Cardiac muscle cell (in vitro differentiated cells and primary cell): Measurements from ENCODE around the gene LRRC31. TPM values are rescaled to one million over a fixed set of nuclear protein-coding genes. Genes with fewer than 3 reads are reported as not detected.

Experiments used
- DNase-seq, 2 donors: peaks; one replicate each; pipeline versions ENCODE4 v3.0.0 to v3.0.0-alpha.2; 2010 to 2017; ENCODE audit warnings: low read depth in 1 of 2, low spot score in 1 of 2
- H3K27ac ChIP-seq: fragments of 200-600 bp; sonication (generic); 2 replicates; pipeline ENCODE4 v1.5.1; 2016
- H3K27me3 ChIP-seq: fragments of 200-600 bp; sonication (generic); 2 replicates; pipeline ENCODE4 v1.6.0; 2016; ENCODE audit warnings: control low read depth
- H3K36me3 ChIP-seq: fragments of 200-600 bp; sonication (generic); 2 replicates; pipeline ENCODE4 v1.5.1; 2016; ENCODE audit warnings: control low read depth
- H3K4me1 ChIP-seq: fragments of 200-600 bp; sonication (generic); 2 replicates; pipeline ENCODE4 v1.8.1; 2017; ENCODE audit warnings: low read depth, mild to moderate bottlenecking, mixed run types
- H3K4me3 ChIP-seq: fragments of 200-600 bp; sonication (generic); 2 replicates; pipeline ENCODE4 v1.5.1; 2016; ENCODE audit warnings: mild to moderate bottlenecking
- H3K9me3 ChIP-seq: fragments of 200-600 bp; sonication (generic); 2 replicates; pipeline ENCODE4 v1.5.1; 2017; ENCODE audit warnings: low read depth, mild to moderate bottlenecking, control low read depth
- CTCF ChIP-seq: IDR thresholded peaks from 2 replicates; pipeline ENCODE4 v1.5.1; 2012; ENCODE audit warnings: low read depth, mild to moderate bottlenecking, low read length
- polyA plus RNA-seq: library from polyadenylated mRNA; unstranded; fragments of >200 nt; fragmentation: Nextera tagmentation; extraction: Ambion mirVana; gene quantifications from 2 replicates; pipeline ENCODE4 v1.2.1, GENCODE V29; 2016
- total RNA-seq: library from RNA; depleted of rRNA; stranded (reverse); fragments of >200 nt; gene quantifications from 2 replicates; pipeline ENCODE4 v1.2.3, GENCODE V29; 2016

LRRC31 gene
- total and polyA plus RNA-seq, 2 experiments from 2014 or later: not detected

- no peaks in the 10 kb centered on the region for H3K27me3 ChIP-seq
- H3K36me3 ChIP-seq: no peaks in the 10 kb centered on the region
- H3K27ac ChIP-seq: no peak overlapping the region
- no peak for TF ChIP-seq CTCF
- H3K4me3 ChIP-seq: no peak overlapping the region
- no peak for DNase-seq
- no peaks in the 10 kb centered on the region for H3K4me1 ChIP-seq
- no peaks in the 10 kb centered on the region for H3K9me3 ChIP-seq
Measured at GRCh38 chr3:169871129-169871886, 1.6 kb upstream of the LRRC31 start.

- no peaks in the 10 kb centered on the region for H3K4me1 ChIP-seq
- TF ChIP-seq CTCF: no peak
- no peaks in the 10 kb centered on the region for H3K9me3 ChIP-seq
- no peak for DNase-seq
- no peak overlapping the region for H3K27ac ChIP-seq
- H3K4me3 ChIP-seq: no peak overlapping the region
- no peaks in the 10 kb centered on the region for H3K36me3 ChIP-seq
- H3K27me3 ChIP-seq: no peaks in the 10 kb centered on the region
Measured at GRCh38 chr3:169868369-169868768, 1.4 kb downstream of the LRRC31 start.

- Histone ChIP-seq H3K9me3 (no peaks in the 10 kb centered on the region), H3K36me3 (no peaks in the 10 kb centered on the region), H3K27me3 (no peaks in the 10 kb centered on the region), H3K4me1 (no peaks in the 10 kb centered on the region), H3K27ac (no peak overlapping the region), H3K4me3 (no peak overlapping the region)
- no peak for DNase-seq
- no peak for TF ChIP-seq CTCF
Measured at GRCh38 chr3:169867584-169868210, 2.0 kb downstream of the LRRC31 start.

- DNase-seq: no peak
- H3K4me3 ChIP-seq: no peak overlapping the region
- H3K4me1 ChIP-seq: no peaks in the 10 kb centered on the region
- no peak overlapping the region for H3K27ac ChIP-seq
- H3K9me3 ChIP-seq: no peaks in the 10 kb centered on the region
- TF ChIP-seq CTCF: no peak
- H3K27me3 ChIP-seq: no peaks in the 10 kb centered on the region
- no peaks in the 10 kb centered on the region for H3K36me3 ChIP-seq
Measured at GRCh38 chr3:169865176-169865767, 4.5 kb downstream of the LRRC31 start.

- H3K27me3 ChIP-seq: no peaks in the 10 kb centered on the region
- no peak overlapping the region for H3K4me3 ChIP-seq
- H3K9me3 ChIP-seq: no peaks in the 10 kb centered on the region
- no peak overlapping the region for H3K27ac ChIP-seq
- no peaks in the 10 kb centered on the region for H3K36me3 ChIP-seq
- no peak for DNase-seq
- no peaks in the 10 kb centered on the region for H3K4me1 ChIP-seq
- TF ChIP-seq CTCF: no peak
Measured at GRCh38 chr3:169864270-169864669, 5.5 kb downstream of the LRRC31 start.
